ENCODE results near the gene PPM1B. TPM values are rescaled to one million over a fixed set of nuclear protein-coding genes. Genes with fewer than 3 reads are reported as not detected.
A peak's percentile ranks its signal among the peaks of the same experiment; 100 is the strongest.

Gene PPM1B
- total and polyA plus RNA-seq, 2 of the 13 experiments (the other 11 are each of a cell fraction or from before 2014, with no cell fraction given) = 24.4 to 25.0 TPM

DNA sequence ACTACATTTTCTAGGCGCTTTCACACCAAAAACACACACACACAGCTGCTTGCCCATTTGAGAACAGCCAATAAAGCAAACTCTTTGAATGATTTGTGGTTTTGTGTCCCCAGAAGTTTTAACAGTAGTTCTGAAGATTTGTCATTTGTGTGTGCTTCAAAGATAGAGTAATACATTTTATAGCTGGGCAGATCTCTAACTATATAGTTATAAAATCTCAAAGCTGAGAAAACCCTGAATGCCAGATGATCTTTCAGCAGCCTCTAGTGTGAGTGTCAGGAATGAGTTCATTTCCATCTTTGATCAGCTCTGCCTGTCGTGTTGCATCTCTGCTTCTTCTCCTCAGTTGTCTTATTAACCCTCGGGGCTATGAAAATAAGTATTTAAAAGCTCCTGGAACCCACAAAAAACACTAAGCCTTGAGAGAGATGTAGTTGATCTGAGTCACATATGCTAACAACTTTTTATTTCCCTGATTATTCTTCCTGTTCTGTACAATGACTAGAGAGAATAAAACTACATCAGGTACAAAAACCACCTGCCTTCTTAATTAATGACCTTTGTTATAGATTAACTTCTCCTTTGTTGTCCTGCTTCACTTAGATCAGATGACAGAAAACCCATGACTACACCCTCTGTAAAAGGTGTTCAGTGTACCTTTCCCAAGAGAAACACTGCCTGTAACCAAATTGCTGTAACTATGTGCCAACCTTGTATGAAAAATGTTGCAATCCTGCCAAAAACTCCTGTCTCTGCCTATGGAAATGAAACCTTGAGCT, 76.6 kb downstream of the PPM1B start:
- Histone ChIP-seq H2AFZ (ENCODE audit: low read length) (no peak overlapping the region), H3K4me2 (ENCODE audit: low read depth, low read length) (no peak overlapping the region; the same call in 1 of the 2 replicates), H3K27ac (ENCODE audit: extremely low read length, insufficient read depth, low read length) (no peak overlapping the region), H4K20me1 (ENCODE audit: insufficient read depth, low read length) (no peaks in the 10 kb centered on the region), H3K36me3 (replicated peaks in 1 of 2; ENCODE audit: control insufficient read depth in 1 of 2, insufficient read depth in 2 of 2, low read length in 2 of 2) (no peaks in the 10 kb centered on the region), H3K4me3 (replicated peaks in 1 of 3; ENCODE audit: insufficient read depth in 1 of 3, low read depth in 2 of 3, low read length in 3 of 3) (no peak overlapping the region), H3K9me3 (ENCODE audit: low read length) (no peaks in the 10 kb centered on the region), H3K9ac (ENCODE audit: insufficient read depth, low read depth, low read length) (no peak overlapping the region), H3K79me2 (ENCODE audit: insufficient read depth, low read length) (no peaks in the 10 kb centered on the region), H3K4me1 (ENCODE audit: insufficient read depth, low read length) (peaks cover 21% of the 10 kb centered on the region), H3K27me3 (ENCODE audit: control insufficient read depth in 1 of 2, insufficient read depth in 2 of 2, low read length in 2 of 2) (no peaks in the 10 kb centered on the region)
- in situ Hi-C loops (cut with HindIII; ENCODE audit: extremely low pct_ligation_motif_present, low pct_unique_long_range_greater_than_20kb) = loop anchor here (5.0 kb wide), 1 partner anchor 47 kb away; no protein-coding TSS in a partner anchor
- no peak for FAIRE-seq
- 6% methylated on average over 3 of the region's 3 CpGs for WGBS (ENCODE audit: low lambda C conversion rate)
- TF ChIP-seq CEBPB (IDR thresholded peaks at IDR 0.05; ENCODE audit: borderline replicate concordance, low read depth, low read length) (peak; percentile 84), ZFYVE20 (CRISPR knock-in tag; IDR thresholded peaks at IDR 0.05; ENCODE audit: borderline replicate concordance, low read depth) (no peak), CEBPG (CRISPR knock-in tag; IDR thresholded peaks at IDR 0.05) (peak; percentile 53)
- intact Hi-C loops (cut with micrococcal nuclease; ENCODE audit: unreplicated experiment) = loop anchor here (5.0 kb wide), 1 partner anchor 712 kb away; no protein-coding TSS in a partner anchor
- no TSS peak for BruUV-seq (replicated peaks)
- DNase-seq (ENCODE audit: low spot score) = no peak
- ChIA-PET POLR2A (no interaction called here), CTCF (ENCODE audit: low intra/inter-chr PET ratio, low total read pairs) (interaction anchor here (2.8 to 3.6 kb wide), 2 partner anchors 47 to 97 kb away, joined by 13 to 44 read pairs; no protein-coding TSS in a partner anchor)
- no peak for ATAC-seq

GRCh38 chr2:44246436-44246835, 77.8 kb downstream of the PPM1B start:
- Histone ChIP-seq H4K20me1 (ENCODE audit: insufficient read depth, low read length) (no peaks in the 10 kb centered on the region), H3K9ac (ENCODE audit: insufficient read depth, low read depth, low read length) (no peak overlapping the region), H3K4me2 (ENCODE audit: low read depth, low read length) (no peak overlapping the region), H2AFZ (ENCODE audit: low read length) (no peak overlapping the region), H3K27ac (ENCODE audit: extremely low read length, insufficient read depth, low read length) (no peak overlapping the region), H3K4me1 (ENCODE audit: insufficient read depth, low read length) (peaks cover 21% of the 10 kb centered on the region), H3K79me2 (ENCODE audit: insufficient read depth, low read length) (no peaks in the 10 kb centered on the region), H3K4me3 (replicated peaks in 1 of 3; ENCODE audit: insufficient read depth in 1 of 3, low read depth in 2 of 3, low read length in 3 of 3) (no peak overlapping the region), H3K9me3 (ENCODE audit: low read length) (no peaks in the 10 kb centered on the region), H3K27me3 (ENCODE audit: control insufficient read depth in 1 of 2, insufficient read depth in 2 of 2, low read length in 2 of 2) (no peaks in the 10 kb centered on the region; a peak in 1 of 5 replicates), H3K36me3 (replicated peaks in 1 of 2; ENCODE audit: control insufficient read depth in 1 of 2, insufficient read depth in 2 of 2, low read length in 2 of 2) (no peaks in the 10 kb centered on the region)
- no peak for ATAC-seq
- intact Hi-C loops (cut with micrococcal nuclease; ENCODE audit: unreplicated experiment) = loop anchor here (5.0 kb wide), 1 partner anchor 711 kb away; no protein-coding TSS in a partner anchor
- BruUV-seq (replicated peaks) = no TSS peak
- FAIRE-seq = no peak
- no peak for DNase-seq (ENCODE audit: low spot score)
- WGBS (ENCODE audit: low lambda C conversion rate) = 94% methylated on average over 1 of the region's 1 CpG
- ChIA-PET CTCF (ENCODE audit: low intra/inter-chr PET ratio, low total read pairs) (interaction anchor here (1.0 kb wide), 1 partner anchor 45 kb away, joined by 3 read pairs; no protein-coding TSS in a partner anchor), POLR2A (interaction anchor here (0.6 kb wide), 1 partner anchor 30 kb away, joined by 4 read pairs; no protein-coding TSS in a partner anchor)
- in situ Hi-C loops (cut with HindIII; ENCODE audit: extremely low pct_ligation_motif_present, low pct_unique_long_range_greater_than_20kb) = loop anchor here (5.0 kb wide), 1 partner anchor 46 kb away; no protein-coding TSS in a partner anchor
- TF ChIP-seq KIAA2018 (CRISPR knock-in tag; IDR thresholded peaks at IDR 0.05; ENCODE audit: borderline replicate concordance) (no peak), NFRKB (IDR thresholded peaks at IDR 0.05) (no peak), PHF21A (CRISPR knock-in tag; IDR thresholded peaks at IDR 0.05) (no peak)
- TF ChIP-seq, protein P1, sequence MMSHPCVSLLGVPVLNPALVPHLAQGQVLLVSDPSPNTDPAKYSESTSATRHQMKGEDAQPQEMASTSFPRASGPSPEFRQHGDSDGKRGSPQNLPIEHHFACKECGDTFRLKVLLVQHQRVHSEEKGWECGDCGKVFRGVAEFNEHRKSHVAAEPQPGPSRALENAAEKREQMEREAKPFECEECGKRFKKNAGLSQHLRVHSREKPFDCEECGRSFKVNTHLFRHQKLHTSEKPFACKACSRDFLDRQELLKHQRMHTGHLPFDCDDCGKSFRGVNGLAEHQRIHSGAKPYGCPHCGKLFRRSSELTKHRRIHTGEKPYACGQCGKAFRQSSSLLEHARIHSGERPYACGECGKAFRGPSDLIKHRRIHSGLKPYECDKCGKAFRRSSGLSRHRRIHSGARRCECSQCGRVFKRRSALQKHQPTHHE (CRISPR knock-in tag; IDR thresholded peaks at IDR 0.05; ENCODE audit: borderline replicate concordance) = no peak
